Duodenal mucosa (tissue), 2 donors: ENCODE measurements around the gene XPO1.
"Not testable (repeated sequence)": the region's sequence is repeated elsewhere in the genome, so short reads cannot be mapped to it uniquely, and the experiment has no call there.

Experiments
- H3K27ac ChIP-seq: one replicate; pipeline ENCODE4 v1.7.0; 2013; ENCODE audit warnings: low read depth, low read length
- H3K27me3 ChIP-seq, 2 donors: one replicate each; pipeline ENCODE4 v1.7.0; 2013; ENCODE audit warnings: low read length in 2 of 2, control low read depth in 1 of 2; ENCODE audit not compliant: insufficient read depth in 2 of 2, control insufficient read depth in 1 of 2
- H3K36me3 ChIP-seq, 2 donors: one replicate each; pipeline ENCODE4 v1.7.0; 2013; ENCODE audit warnings: low read length in 2 of 2, control low read depth in 1 of 2; ENCODE audit not compliant: insufficient read depth in 2 of 2, control insufficient read depth in 1 of 2
- H3K4me1 ChIP-seq, 2 donors: one replicate each; pipeline ENCODE4 v1.7.0; 2013; ENCODE audit warnings: low read length in 2 of 2, control low read depth in 1 of 2; ENCODE audit not compliant: insufficient read depth in 2 of 2, control insufficient read depth in 1 of 2
- H3K4me3 ChIP-seq, 2 donors: one replicate each; pipeline ENCODE4 v1.7.0; 2013; ENCODE audit warnings: low read length in 2 of 2, low read depth in 1 of 2
- H3K9ac ChIP-seq, 2 donors: one replicate each; pipeline ENCODE4 v1.7.0; 2013; ENCODE audit warnings: low read length in 2 of 2, low read depth in 1 of 2
- H3K9me3 ChIP-seq, 2 donors: one replicate each; pipeline ENCODE4 v1.7.0; 2013; ENCODE audit warnings: low read length in 2 of 2, control low read depth in 1 of 2; ENCODE audit not compliant: control insufficient read depth in 1 of 2

XPO1 gene

DNA sequence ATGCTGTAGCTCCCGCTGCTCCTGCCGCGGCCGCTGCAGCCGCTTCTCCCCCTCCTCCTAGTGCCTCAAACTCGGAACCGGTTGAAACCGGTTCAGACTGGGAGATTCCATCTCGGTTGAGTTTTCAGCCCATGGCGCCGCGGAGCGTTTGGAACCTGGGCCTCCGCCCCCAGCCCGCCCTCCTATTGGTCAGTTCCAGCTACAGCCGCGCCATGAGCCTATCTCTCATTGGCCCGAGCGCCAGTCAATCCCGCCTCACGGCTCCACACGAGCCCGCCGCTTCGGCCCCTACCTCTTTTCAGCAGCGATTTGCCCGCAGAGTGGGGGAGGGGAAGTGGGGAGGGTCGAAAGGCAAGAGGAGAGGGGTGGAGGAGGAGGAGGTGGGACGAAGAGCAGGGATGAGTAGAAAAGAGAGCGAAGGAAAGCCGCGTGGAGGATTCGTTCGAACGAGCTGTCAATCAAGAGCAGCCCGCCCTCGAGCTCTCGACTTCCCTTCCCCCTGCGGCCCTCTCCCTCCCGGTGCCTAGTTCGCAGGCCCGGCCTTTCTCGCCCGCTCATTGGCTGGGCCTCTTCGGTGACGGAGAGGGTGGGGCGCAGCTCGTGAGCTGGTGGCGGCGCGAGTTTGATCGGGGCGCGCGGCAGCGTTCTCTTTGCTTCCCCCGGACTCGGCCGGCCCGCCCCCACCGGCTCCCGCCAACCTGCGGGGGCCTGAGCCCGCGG lies at the start of gene XPO1:
TSS of gene XPO1 (minus strand) at position 157 of the 720 bp plus-strand sequence. CDS start 4,459 bp downstream, outside the sequence.
- H3K27me3 ChIP-seq: no peaks in the 10 kb centered on the region
- peak within 1 kb of the TSS; percentile 98 for H3K27ac ChIP-seq
- peaks cover 16 to 20% of the 10 kb centered on the region in 2 donors for H3K4me1 ChIP-seq
- peak within 1 kb of the TSS; percentile 92 for H3K4me3 ChIP-seq
- no peaks in the 10 kb centered on the region for H3K36me3 ChIP-seq
- no peaks in the 10 kb centered on the region for H3K9me3 ChIP-seq
- peak within 1 kb of the TSS; percentile 89 to 91 for H3K9ac ChIP-seq

GRCh38 chr2:61586928-61587327 lies 48.8 kb upstream of the XPO1 start:
- H3K27me3 ChIP-seq, H3K27ac ChIP-seq, H3K4me3 ChIP-seq, H3K9ac ChIP-seq, H3K36me3 ChIP-seq, H3K4me1 ChIP-seq, H3K9me3 ChIP-seq: not testable (repeated sequence)

- Histone ChIP-seq H3K27ac (no peak overlapping the region), H3K9ac (no peak overlapping the region), H3K4me1 (no peaks in the 10 kb centered on the region), H3K27me3 (no peaks in the 10 kb centered on the region), H3K9me3 (no peaks in the 10 kb centered on the region), H3K4me3 (no peak overlapping the region), H3K36me3 (no peaks in the 10 kb centered on the region)
These were observed 47.2 kb upstream of the XPO1 start for GRCh38 chr2:61585383-61585782.

DNA sequence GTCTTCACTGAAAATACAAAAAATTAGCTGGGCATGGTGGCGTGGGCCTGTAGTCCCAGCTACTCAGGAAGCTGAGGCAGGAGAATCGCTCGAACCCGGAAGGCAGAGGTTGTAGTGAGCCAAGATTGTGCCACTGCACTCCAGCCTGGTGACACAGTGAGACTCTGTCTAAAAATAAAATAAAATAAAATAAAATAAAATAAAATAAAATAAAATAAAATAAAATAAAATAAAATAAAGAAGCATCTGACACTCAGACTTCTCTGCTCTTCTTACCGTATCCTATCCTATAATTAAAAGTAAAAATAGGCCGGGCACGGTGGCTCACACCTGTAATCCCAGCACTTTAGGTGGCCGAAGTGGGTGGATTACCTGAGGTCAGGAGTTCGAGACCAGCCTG lies 46.2 kb upstream of the XPO1 start:
- H3K9me3 ChIP-seq, H3K4me3 ChIP-seq, H3K36me3 ChIP-seq, H3K9ac ChIP-seq, H3K27me3 ChIP-seq, H3K4me1 ChIP-seq, H3K27ac ChIP-seq: not testable (repeated sequence)

DNA sequence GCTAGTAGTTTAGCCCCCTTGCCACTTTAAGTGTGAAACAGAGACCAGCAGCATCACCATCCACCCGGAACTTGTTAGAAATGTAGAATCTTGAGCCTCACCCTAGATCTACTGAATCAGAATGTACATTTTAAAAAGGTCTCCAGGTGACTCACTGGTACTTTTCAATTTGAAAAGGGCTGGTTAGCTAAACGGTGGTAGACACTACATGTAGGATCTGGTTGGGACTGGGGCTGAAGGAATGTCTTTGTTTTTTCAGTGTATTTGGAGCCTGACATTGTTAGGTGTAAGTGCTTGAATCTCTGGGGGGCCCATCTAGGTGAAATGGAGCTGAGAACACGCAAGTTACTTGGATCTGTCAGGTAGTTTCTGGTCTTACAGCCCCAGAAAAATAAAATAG lies 44.0 kb upstream of the XPO1 start:
- H3K9ac ChIP-seq: no peak overlapping the region
- no peaks in the 10 kb centered on the region for H3K27me3 ChIP-seq
- no peak overlapping the region for H3K27ac ChIP-seq

DNA sequence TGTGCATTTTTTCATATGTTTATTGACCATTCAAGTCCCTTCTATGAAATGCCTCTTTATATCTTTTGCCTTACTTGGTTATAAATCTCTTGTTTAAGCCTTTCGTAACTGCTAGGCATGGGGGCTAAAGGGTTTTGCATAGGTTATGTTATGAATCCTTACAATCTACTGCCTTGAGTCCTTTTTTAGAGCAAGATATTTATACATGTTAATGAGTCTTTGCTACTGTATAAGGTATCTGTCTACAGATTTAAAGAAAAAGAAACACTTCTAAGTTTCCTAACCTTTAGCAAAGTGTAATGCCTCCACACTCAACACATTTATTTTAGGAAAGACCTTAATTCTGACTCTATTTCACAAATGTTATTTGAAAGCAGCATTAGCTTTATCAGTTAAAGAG lies 43.6 kb upstream of the XPO1 start:
- Histone ChIP-seq H3K4me3 (no peak overlapping the region), H3K9ac (no peak overlapping the region), H3K9me3 (no peaks in the 10 kb centered on the region), H3K4me1 (no peaks in the 10 kb centered on the region), H3K36me3 (no peaks in the 10 kb centered on the region), H3K27ac (no peak overlapping the region), H3K27me3 (no peaks in the 10 kb centered on the region)

More for the DNA sequence above, 44.0 kb upstream of the XPO1 start:
- Histone ChIP-seq H3K4me1 (no peaks in the 10 kb centered on the region), H3K9me3 (no peaks in the 10 kb centered on the region), H3K36me3 (no peaks in the 10 kb centered on the region), H3K4me3 (no peak overlapping the region)

DNA sequence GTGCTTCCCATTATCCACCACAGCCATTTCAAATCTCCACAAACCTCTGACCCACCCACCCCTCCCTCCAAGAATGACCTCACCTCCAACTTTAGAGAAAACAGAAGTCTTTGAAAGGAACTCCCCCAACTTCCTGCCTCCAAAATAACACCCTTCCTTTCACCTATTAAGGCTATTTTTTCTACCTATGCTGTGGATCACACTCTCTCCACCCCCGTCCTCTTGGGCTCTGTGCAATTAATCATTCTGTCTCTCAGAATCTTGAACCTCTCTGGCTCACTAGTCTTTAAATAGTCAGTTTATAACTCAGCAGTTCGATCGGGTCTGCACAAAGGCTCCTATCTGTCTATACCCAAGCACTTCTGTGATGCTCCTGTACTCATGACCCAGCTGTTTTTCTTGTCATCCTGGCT lies 37.3 kb upstream of the XPO1 start:
- no peaks in the 10 kb centered on the region for H3K9me3 ChIP-seq
- H3K27me3 ChIP-seq: no peaks in the 10 kb centered on the region
- no peak overlapping the region for H3K9ac ChIP-seq

GRCh38 chr2:61566566-61566965 lies 28.4 kb upstream of the XPO1 start:
- Histone ChIP-seq H3K27me3 (no peaks in the 10 kb centered on the region), H3K27ac (no peak overlapping the region), H3K9ac (no peak overlapping the region), H3K4me3 (no peak overlapping the region), H3K36me3 (no peaks in the 10 kb centered on the region), H3K9me3 (no peaks in the 10 kb centered on the region), H3K4me1 (no peaks in the 10 kb centered on the region)

More for the DNA sequence above, 37.3 kb upstream of the XPO1 start:
- Histone ChIP-seq H3K4me1 (no peaks in the 10 kb centered on the region), H3K4me3 (no peak overlapping the region), H3K27ac (no peak overlapping the region), H3K36me3 (no peaks in the 10 kb centered on the region)

- Histone ChIP-seq H3K36me3 (no peaks in the 10 kb centered on the region), H3K4me3 (no peak overlapping the region), H3K9me3 (no peaks in the 10 kb centered on the region), H3K27ac (no peak overlapping the region), H3K27me3 (no peaks in the 10 kb centered on the region), H3K4me1 (peaks cover 0 to 1% of the 10 kb centered on the region in 2 donors), H3K9ac (no peak overlapping the region)
These were observed 24.5 kb upstream of the XPO1 start for GRCh38 chr2:61562615-61563014.

DNA sequence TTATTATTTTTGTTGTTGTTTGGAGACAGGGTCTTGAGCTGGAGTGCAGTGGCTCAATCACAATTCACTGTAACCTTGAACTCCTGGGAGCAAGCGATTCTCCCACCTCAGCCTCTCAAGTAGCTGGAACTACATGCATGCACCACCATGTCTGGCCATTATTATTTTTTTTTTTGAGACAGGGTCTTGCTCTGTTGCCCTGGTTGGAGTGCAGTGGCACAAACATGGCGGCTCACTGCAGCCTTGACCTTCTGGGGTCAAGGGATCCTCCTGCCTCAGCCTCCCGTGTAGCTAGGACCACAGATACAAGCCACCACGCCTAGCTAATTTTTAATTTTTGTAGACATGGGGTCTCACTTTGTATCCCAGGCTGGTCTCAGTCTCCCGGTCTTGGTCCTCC lies 20.0 kb upstream of the XPO1 start:
- Histone ChIP-seq H3K9me3 (no peaks in the 10 kb centered on the region), H3K9ac (no peak overlapping the region), H3K4me1 (peaks cover 0 to 4% of the 10 kb centered on the region in 2 donors), H3K36me3 (no peaks in the 10 kb centered on the region), H3K4me3 (no peak overlapping the region), H3K27ac (no peak overlapping the region), H3K27me3 (no peaks in the 10 kb centered on the region)
